ENCODE results near the gene NKAIN2.

- TF ChIP-seq RAD21 (IDR thresholded peaks at IDR 0.05; ENCODE audit: low read length) (no peak), CTCF (IDR thresholded peaks at IDR 0.05) (no peak), EP300 (IDR thresholded peaks at IDR 0.05; ENCODE audit: borderline replicate concordance in 1 of 2, low read depth in 1 of 2, low read length in 1 of 2) (no peak), RXRA (IDR thresholded peaks at IDR 0.05; ENCODE audit: borderline replicate concordance, low read depth) (no peak), USF2 (IDR thresholded peaks at IDR 0.05; ENCODE audit: borderline replicate concordance, low read depth, low read length) (no peak), POLR2AphosphoS5 (IDR thresholded peaks at IDR 0.05; ENCODE audit: low read depth, low read length) (no peak), MAX (IDR thresholded peaks at IDR 0.05; ENCODE audit: low read depth) (no peak), SMC3 (IDR thresholded peaks at IDR 0.05; ENCODE audit: low read depth, low read length) (no peak), YY1 (IDR thresholded peaks at IDR 0.05; ENCODE audit: low read depth) (no peak), ZBTB33 (IDR thresholded peaks at IDR 0.05; ENCODE audit: borderline replicate concordance, low read depth) (no peak)
These were observed 1026.2 kb downstream of the NKAIN2 start for GRCh38 chr6:124829822-124830221.

Data from SK-N-SH (cell line).